ENCODE results near the gene TRIO. TPM values are rescaled to one million over a fixed set of nuclear protein-coding genes. Genes with fewer than 3 reads are reported as not detected.

TRIO gene
- total RNA-seq, 4 donors from 2014 or later: 112 to 155 (median 145) TPM

DNA sequence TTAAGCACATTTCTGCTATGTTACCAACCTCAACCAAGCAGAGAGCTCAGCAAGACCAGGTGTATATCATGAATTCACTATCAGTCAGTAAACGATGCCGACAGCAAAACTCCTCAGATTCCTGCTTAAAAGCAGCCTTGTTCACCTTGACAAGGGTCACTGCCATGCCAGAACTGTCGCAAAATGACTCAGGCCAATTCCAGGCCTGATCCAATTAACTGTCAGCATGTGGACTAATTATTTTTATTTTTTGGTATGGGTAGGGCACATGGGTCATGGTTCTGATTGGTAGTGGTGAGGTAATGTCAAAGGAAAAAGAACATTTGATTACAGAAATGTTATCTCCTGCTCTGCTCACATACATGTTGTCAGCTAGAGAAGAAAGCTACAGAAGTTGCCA is 224.2 kb downstream of the TRIO start:
- intact Hi-C loops (cut with DNase I): no loop called here

DNA sequence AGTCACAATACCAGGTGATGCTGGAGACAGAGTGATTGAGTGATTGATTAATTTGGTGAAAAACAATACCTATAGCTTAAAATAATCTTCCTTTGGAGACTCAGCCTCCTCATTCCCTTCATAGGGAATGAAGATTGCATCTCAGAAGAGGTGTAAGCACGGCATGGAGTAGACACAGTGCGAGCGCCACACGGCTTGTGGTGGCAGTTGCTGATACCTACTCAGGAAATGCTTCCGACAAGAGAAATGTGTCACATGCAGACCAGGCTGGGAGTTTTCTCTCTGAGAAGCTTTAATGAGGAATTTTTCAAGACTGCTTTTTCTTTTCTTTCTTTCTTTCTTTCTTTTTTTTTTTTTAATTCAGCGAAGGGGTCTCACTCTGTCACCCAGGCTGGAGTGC is 226.6 kb downstream of the TRIO start:
- intact Hi-C loops (cut with DNase I): no loop called here
- H3K36me3 ChIP-seq: peaks cover 66 to 100% (median 82%) of the 10 kb centered on the region in 4 donors
- WGBS: 86% methylated on average over 6 of the region's 6 CpGs

More for the DNA sequence above, 224.2 kb downstream of the TRIO start:
- Histone ChIP-seq H3K36me3 (peaks cover 65 to 98% (median 88%) of the 10 kb centered on the region in 4 donors), H3K27ac (replicated peaks in 1 of 4) (no peak overlapping the region), H3K4me1 (peaks cover 0 to 4% (median 0%) of the 10 kb centered on the region in 4 donors), H3K9me3 (no peaks in the 10 kb centered on the region), H3K27me3 (no peaks in the 10 kb centered on the region), H3K4me3 (no peak overlapping the region)
- 94% methylated on average over 3 of the region's 3 CpGs for WGBS
- peak; percentile 66 for DNase-seq (ENCODE audit: extremely low spot score)
- no peak for TF ChIP-seq POLR2AphosphoS5 (IDR thresholded peaks at IDR 0.05)
- TF ChIP-seq EP300 (IDR thresholded peaks at IDR 0.05): no peak

DNA sequence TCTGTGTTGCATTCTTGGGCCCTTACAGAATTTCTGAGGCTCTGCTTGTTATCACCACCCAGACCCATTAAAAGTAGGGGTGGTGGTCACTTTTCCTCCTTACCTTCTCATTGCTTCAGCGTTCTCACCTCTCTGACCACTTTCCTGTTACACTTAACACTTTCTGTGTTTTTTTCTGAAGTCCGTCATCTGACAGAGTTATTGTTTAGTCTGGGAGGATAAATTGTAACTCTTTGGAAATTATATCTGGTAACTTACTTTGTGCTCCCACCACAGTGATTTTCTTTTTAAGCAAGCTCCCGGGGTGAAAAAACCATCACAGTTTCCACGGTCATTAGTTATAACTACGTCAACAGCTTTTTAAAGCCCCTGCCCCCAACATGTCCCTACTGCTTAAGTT is 227.2 kb downstream of the TRIO start:
- TF ChIP-seq, protein P1, sequence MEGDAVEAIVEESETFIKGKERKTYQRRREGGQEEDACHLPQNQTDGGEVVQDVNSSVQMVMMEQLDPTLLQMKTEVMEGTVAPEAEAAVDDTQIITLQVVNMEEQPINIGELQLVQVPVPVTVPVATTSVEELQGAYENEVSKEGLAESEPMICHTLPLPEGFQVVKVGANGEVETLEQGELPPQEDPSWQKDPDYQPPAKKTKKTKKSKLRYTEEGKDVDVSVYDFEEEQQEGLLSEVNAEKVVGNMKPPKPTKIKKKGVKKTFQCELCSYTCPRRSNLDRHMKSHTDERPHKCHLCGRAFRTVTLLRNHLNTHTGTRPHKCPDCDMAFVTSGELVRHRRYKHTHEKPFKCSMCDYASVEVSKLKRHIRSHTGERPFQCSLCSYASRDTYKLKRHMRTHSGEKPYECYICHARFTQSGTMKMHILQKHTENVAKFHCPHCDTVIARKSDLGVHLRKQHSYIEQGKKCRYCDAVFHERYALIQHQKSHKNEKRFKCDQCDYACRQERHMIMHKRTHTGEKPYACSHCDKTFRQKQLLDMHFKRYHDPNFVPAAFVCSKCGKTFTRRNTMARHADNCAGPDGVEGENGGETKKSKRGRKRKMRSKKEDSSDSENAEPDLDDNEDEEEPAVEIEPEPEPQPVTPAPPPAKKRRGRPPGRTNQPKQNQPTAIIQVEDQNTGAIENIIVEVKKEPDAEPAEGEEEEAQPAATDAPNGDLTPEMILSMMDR (IDR thresholded peaks at IDR 0.05): no peak
- TF ChIP-seq POLR2A (IDR thresholded peaks at IDR 0.05; ENCODE audit: low read depth): no peak
- no peak for TF ChIP-seq POLR2AphosphoS5 (IDR thresholded peaks at IDR 0.05)
- TF ChIP-seq EP300 (IDR thresholded peaks at IDR 0.05): no peak
- peaks cover 0 to 5% (median 2%) of the 10 kb centered on the region in 4 donors for H3K4me1 ChIP-seq
- H3K9me3 ChIP-seq: no peaks in the 10 kb centered on the region
- H3K27me3 ChIP-seq: no peaks in the 10 kb centered on the region
- 68% methylated on average over 5 of the region's 5 CpGs for WGBS
- peak; percentile 37 for DNase-seq (ENCODE audit: extremely low spot score)
- intact Hi-C loops (cut with DNase I): no loop called here
- peaks cover 60 to 99% (median 79%) of the 10 kb centered on the region in 4 donors for H3K36me3 ChIP-seq
- H3K4me3 ChIP-seq: no peak overlapping the region
- no peak overlapping the region for H3K27ac ChIP-seq (replicated peaks in 1 of 4)

More for the DNA sequence above, 226.6 kb downstream of the TRIO start:
- no peak overlapping the region for H3K4me3 ChIP-seq
- TF ChIP-seq POLR2AphosphoS5 (IDR thresholded peaks at IDR 0.05): no peak
- TF ChIP-seq POLR2A (IDR thresholded peaks at IDR 0.05; ENCODE audit: low read depth): no peak
- peaks cover 0 to 4% (median 0%) of the 10 kb centered on the region in 4 donors for H3K4me1 ChIP-seq
- no peaks in the 10 kb centered on the region for H3K27me3 ChIP-seq
- no peaks in the 10 kb centered on the region for H3K9me3 ChIP-seq
- no peak overlapping the region for H3K27ac ChIP-seq (replicated peaks in 1 of 4)
- no peak for DNase-seq (ENCODE audit: extremely low spot score)

DNA sequence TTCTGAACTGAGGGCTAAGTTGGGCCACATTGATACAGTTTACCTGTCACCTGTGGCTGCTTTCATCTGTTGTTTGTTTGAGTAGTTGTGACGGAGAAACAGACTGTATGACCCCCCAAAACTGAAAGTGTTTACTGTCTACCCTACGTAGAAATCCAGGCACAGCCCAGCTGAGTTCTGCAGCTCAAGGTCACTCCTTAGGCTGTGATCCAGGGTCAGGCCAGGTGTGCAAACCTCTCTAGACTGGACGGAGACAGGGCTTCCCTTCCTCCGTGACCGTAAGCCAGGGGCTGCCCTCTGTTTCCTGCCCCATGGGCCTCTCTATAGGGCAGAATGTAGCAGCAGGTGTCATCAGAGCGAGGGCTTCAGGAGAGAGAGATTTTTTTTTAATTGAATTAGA is 230.5 kb downstream of the TRIO start:
- TF ChIP-seq POLR2A (IDR thresholded peaks at IDR 0.05; ENCODE audit: low read depth) (no peak), POLR2AphosphoS5 (IDR thresholded peaks at IDR 0.05) (no peak), EP300 (IDR thresholded peaks at IDR 0.05) (no peak)
- TF ChIP-seq, protein P1 (IDR thresholded peaks at IDR 0.05): no peak
- H3K4me1 ChIP-seq: peaks cover 0 to 7% (median 0%) of the 10 kb centered on the region in 4 donors
- H3K27ac ChIP-seq (replicated peaks in 1 of 4): no peak overlapping the region
- no peaks in the 10 kb centered on the region for H3K9me3 ChIP-seq
- no peak for DNase-seq (ENCODE audit: extremely low spot score)
- no peaks in the 10 kb centered on the region for H3K27me3 ChIP-seq
- H3K36me3 ChIP-seq: peaks cover 41 to 97% (median 66%) of the 10 kb centered on the region in 4 donors
- intact Hi-C loops (cut with DNase I): no loop called here
- WGBS: 88% methylated on average over 6 of the region's 6 CpGs
- H3K4me3 ChIP-seq: no peak overlapping the region

DNA sequence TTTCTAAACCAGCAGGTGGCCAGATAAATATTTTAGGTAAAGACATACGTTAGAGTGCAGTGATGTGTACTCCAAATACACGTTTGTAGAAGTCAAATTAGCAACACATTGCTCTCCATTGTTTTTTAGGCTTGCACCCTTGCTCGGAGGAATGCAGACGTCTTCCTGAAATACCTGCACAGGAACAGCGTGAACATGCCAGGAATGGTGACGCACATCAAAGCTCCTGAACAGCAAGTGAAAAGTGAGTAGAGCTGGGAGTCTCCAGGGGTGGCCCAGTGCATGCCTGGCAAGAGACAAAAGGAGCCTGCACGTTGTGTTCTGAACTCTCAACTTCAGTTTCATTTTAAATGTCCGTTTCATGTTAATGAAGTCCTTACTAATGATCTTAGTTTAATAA is 231.0 kb downstream of the TRIO start:
- DNase-seq (ENCODE audit: extremely low spot score): no peak
- Histone ChIP-seq H3K4me1 (peaks cover 0 to 7% (median 0%) of the 10 kb centered on the region in 4 donors), H3K27me3 (no peaks in the 10 kb centered on the region), H3K27ac (replicated peaks in 1 of 4) (no peak overlapping the region), H3K36me3 (peaks cover 41 to 97% (median 66%) of the 10 kb centered on the region in 4 donors), H3K4me3 (no peak overlapping the region), H3K9me3 (no peaks in the 10 kb centered on the region)
- WGBS: 84% methylated on average over 8 of the region's 8 CpGs
- intact Hi-C loops (cut with DNase I): no loop called here
- no peak for TF ChIP-seq POLR2A (IDR thresholded peaks at IDR 0.05; ENCODE audit: low read depth)
- TF ChIP-seq, protein P1 (IDR thresholded peaks at IDR 0.05): no peak
- TF ChIP-seq EP300 (IDR thresholded peaks at IDR 0.05): no peak
- no peak for TF ChIP-seq POLR2AphosphoS5 (IDR thresholded peaks at IDR 0.05)

DNA sequence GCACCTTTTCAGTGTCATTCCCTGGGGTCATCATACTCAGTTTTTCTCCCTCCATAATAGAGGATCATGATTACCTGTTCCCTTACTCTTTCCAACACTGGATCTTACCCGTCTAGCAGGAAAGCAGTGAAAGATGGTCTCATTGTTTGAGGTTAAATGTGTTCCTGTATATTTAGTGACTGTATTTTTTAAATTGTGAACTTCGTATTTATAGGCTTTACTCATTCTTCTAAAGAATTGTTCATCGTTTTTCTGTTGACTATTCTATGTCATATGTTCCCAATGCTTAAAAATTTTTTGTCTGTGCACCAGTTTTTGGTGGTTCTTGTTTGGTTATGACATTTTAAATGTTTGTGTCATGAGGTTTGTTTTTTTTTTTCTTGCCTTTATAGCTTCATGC is 233.6 kb downstream of the TRIO start:
- H3K4me3 ChIP-seq: no peak overlapping the region
- no peak for TF ChIP-seq POLR2AphosphoS5 (IDR thresholded peaks at IDR 0.05)
- no peak for TF ChIP-seq POLR2A (IDR thresholded peaks at IDR 0.05; ENCODE audit: low read depth)
- TF ChIP-seq, protein P1 (IDR thresholded peaks at IDR 0.05): no peak
- no peak for TF ChIP-seq EP300 (IDR thresholded peaks at IDR 0.05)
- peaks cover 0 to 12% (median 8%) of the 10 kb centered on the region in 4 donors for H3K4me1 ChIP-seq
- no peaks in the 10 kb centered on the region for H3K27me3 ChIP-seq
- H3K9me3 ChIP-seq: no peaks in the 10 kb centered on the region
- H3K27ac ChIP-seq (replicated peaks in 1 of 4): no peak overlapping the region
- intact Hi-C loops (cut with DNase I): no loop called here
- no peak for DNase-seq (ENCODE audit: extremely low spot score)
- WGBS: 77% methylated on average over 3 of the region's 3 CpGs
- H3K36me3 ChIP-seq: peaks cover 34 to 97% (median 69%) of the 10 kb centered on the region in 4 donors
